Lower leg skin (tissue), 3 donors: Measurements from ENCODE around the gene RAP1A.

ENCODE experiments used
- POLR2A ChIP-seq, 2 donors: fragments of 450-650 bp; IDR thresholded peaks; one replicate each; pipeline ENCODE4 v1.6.1; 2016 to 2017; ENCODE audit warnings: antibody characterized with exemption in 2 of 2, mild to moderate bottlenecking in 1 of 2, moderate library complexity in 1 of 2
- TF ChIP-seq, protein P1 (sequence below), 3 donors: fragments of 450-650 bp; IDR thresholded peaks; one replicate each; pipeline ENCODE4 v1.5.1; 2016; ENCODE audit warnings: antibody characterized with exemption in 3 of 3, mild to moderate bottlenecking in 3 of 3, moderate library complexity in 2 of 3

DNA sequence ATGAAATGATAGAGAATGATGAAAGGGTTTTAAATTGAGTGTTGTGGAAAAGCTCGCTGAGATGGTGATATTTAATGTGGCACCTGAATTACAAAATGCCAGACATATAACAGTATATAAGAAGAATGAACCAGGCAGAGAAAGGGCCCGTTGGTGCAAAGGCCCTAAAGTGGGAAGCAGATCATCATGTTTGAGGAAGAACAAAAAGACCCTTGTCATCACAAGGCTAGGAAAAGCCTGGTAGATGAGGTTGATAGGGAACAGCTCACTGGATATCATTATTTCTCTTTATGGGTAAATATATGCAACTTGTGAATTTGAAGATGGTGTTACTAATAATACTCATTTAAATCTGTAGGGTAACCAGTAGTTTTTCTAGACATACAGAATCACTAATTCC lies 11.0 kb downstream of the RAP1A start:
- TF ChIP-seq, protein P1, sequence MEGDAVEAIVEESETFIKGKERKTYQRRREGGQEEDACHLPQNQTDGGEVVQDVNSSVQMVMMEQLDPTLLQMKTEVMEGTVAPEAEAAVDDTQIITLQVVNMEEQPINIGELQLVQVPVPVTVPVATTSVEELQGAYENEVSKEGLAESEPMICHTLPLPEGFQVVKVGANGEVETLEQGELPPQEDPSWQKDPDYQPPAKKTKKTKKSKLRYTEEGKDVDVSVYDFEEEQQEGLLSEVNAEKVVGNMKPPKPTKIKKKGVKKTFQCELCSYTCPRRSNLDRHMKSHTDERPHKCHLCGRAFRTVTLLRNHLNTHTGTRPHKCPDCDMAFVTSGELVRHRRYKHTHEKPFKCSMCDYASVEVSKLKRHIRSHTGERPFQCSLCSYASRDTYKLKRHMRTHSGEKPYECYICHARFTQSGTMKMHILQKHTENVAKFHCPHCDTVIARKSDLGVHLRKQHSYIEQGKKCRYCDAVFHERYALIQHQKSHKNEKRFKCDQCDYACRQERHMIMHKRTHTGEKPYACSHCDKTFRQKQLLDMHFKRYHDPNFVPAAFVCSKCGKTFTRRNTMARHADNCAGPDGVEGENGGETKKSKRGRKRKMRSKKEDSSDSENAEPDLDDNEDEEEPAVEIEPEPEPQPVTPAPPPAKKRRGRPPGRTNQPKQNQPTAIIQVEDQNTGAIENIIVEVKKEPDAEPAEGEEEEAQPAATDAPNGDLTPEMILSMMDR (IDR thresholded peaks at IDR 0.05), result no peak
- TF ChIP-seq POLR2A (IDR thresholded peaks at IDR 0.05), result no peak
